Fibroblast of the conjunctiva (primary cell): Measurements from ENCODE around the gene CKAP5.
"Not testable (repeated sequence)": the region's sequence is repeated elsewhere in the genome, so short reads cannot be mapped to it uniquely, and the experiment has no call there.

Experiments used
- DNase-seq: peaks from one replicate; pipeline ENCODE4 v3.0.0-alpha.2; 2010; ENCODE audit warnings: low read depth

The CKAP5 gene

GRCh38 chr11:46726206-46726862, 119.7 kb downstream of the CKAP5 start:
- DNase-seq = no peak

GRCh38 chr11:46725338-46726205, 120.5 kb downstream of the CKAP5 start:
- no peak for DNase-seq

GRCh38 chr11:46724088-46724487, 122.0 kb downstream of the CKAP5 start:
- no peak for DNase-seq

- no peak for DNase-seq
Observed at GRCh38 chr11:46723359-46723680, 122.8 kb downstream of the CKAP5 start.

GRCh38 chr11:46722566-46723358, 123.3 kb downstream of the CKAP5 start:
- DNase-seq = no peak

GRCh38 chr11:46721286-46721685, 124.8 kb downstream of the CKAP5 start:
- no peak for DNase-seq

- DNase-seq = no peak
Observed at GRCh38 chr11:46719543-46720218, 126.4 kb downstream of the CKAP5 start.

- no peak for DNase-seq
Observed at GRCh38 chr11:46719048-46719542, 127.0 kb downstream of the CKAP5 start, which contains the start of gene F2. F2 (plus strand) TSS chr11:46719213; CDS start chr11:46719236, 23 bp downstream.

GRCh38 chr11:46718155-46719019, 127.7 kb downstream of the CKAP5 start:
- DNase-seq = no peak

GRCh38 chr11:46717825-46718154, 128.3 kb downstream of the CKAP5 start:
- DNase-seq = not testable (repeated sequence)

- no peak for DNase-seq
Observed at GRCh38 chr11:46712874-46713576, 133.1 kb downstream of the CKAP5 start.

- no peak for DNase-seq
Observed at GRCh38 chr11:46711303-46711702, 134.8 kb downstream of the CKAP5 start.

GRCh38 chr11:46710821-46711269, 135.2 kb downstream of the CKAP5 start:
- peak; percentile 72 for DNase-seq

GRCh38 chr11:46709351-46709750, 136.7 kb downstream of the CKAP5 start:
- DNase-seq = not testable (repeated sequence)

GRCh38 chr11:46706886-46707285, 139.2 kb downstream of the CKAP5 start:
- no peak for DNase-seq

GRCh38 chr11:46705070-46705688, 140.9 kb downstream of the CKAP5 start:
- no peak for DNase-seq

- DNase-seq = no peak
Observed at GRCh38 chr11:46701078-46701654, 144.9 kb downstream of the CKAP5 start.

- peak; percentile 97 for DNase-seq
Observed at GRCh38 chr11:46700241-46701077, 145.6 kb downstream of the CKAP5 start, which contains the start of the genes ARHGAP1 and ZNF408. ARHGAP1 (minus strand) TSS chr11:46700619; CDS start chr11:46696107, 4,512 bp downstream. ZNF408 (plus strand) TSS chr11:46701031; CDS start chr11:46701048, 17 bp downstream.
